HTERT RPE-1 (cell line): ENCODE results near the gene DTNA.
"Not testable (repeated sequence)": the region's sequence is repeated elsewhere in the genome, so short reads cannot be mapped to it uniquely, and the experiment has no call there.

ENCODE experiments used
- in situ Hi-C: fragments of 300-500 bp; cut with MboI; formaldehyde crosslinking; loops from 4 replicates; pipeline ENCODE4 v1.14.3; 2020; ENCODE audit warnings: low sequenced_read_pairs

Gene DTNA

DNA sequence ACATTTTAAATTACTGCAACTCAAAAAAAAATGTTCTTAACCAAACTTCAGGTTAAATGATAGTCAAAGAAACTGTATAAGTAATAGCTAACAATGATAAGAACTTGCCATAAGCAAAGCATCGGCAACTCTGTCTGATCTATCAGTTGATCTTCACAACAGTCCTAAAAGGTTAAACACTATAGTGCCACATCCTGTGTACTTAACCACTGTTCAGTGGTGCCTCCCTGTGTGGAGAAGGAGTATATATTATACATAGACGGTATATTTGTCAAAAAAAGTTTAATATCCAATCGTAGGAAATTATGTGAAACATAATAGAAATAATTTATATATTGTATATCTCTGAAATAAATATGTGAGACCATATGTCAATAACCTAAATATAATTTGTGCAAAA is 13.0 kb downstream of the DTNA start:
- in situ Hi-C loops = no loop called here

- in situ Hi-C loops = not testable (repeated sequence)
These were observed 15.6 kb downstream of the DTNA start for GRCh38 chr18:34725737-34726136.

DNA sequence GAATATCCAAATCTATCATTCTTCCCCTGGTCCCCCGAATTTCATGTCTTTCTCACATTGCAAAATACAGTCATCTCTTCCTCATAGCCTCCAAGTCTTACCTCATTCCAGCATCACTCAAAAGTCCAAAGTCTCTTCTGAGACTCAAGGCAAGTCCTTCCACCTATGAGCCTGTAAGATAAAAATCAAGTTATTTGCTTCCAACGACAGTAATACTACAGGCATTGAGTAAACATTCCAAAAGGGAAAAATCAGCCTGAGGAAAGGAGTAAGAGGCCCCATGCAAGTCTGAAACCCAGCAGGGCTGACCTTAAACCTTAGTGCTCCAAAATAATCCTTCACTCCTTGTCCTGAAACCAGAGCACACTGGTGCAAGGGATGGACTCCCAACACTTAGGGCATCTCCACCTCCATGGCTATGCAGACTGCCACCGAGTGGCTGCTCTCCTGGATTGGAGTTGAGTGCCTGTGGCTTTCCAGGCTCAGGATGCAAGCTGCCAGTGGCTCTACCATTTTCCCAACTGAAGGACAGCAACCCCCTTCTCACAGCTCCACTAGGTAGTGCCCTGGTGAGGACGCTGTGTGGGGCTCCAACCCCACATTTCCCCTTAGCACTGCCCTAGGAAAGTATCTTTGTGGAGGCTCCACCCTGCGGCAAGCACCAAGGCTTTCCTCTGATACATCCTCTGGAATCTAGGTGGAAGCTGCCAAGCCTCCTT is 16.3 kb downstream of the DTNA start:
- in situ Hi-C loops = no loop called here

- in situ Hi-C loops = no loop called here
These were observed 19.2 kb downstream of the DTNA start for GRCh38 chr18:34729264-34729663.

GRCh38 chr18:34729740-34730355 is 19.8 kb downstream of the DTNA start:
- in situ Hi-C loops = no loop called here

GRCh38 chr18:34730774-34731173 is 20.7 kb downstream of the DTNA start:
- in situ Hi-C loops = no loop called here

DNA sequence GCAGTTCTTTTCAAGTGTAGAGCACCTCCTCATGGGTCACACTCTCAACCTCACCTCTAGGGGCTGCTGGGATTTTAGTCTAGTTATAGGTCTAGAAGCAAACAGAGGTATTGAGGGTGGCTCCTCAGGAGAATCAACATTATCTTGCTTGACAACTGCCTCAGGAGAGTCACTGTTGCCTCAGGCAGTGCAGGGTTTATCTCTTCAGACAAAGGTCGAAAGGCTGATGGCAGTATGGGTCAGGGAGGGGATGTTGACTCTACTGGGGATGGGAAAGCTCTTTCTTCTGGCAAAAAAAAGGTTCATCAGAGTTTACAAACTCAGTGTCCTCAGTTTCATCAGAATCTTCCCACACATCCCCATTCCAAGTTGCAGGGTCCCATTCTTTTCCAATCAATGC is 24.0 kb downstream of the DTNA start:
- in situ Hi-C loops = no loop called here

DNA sequence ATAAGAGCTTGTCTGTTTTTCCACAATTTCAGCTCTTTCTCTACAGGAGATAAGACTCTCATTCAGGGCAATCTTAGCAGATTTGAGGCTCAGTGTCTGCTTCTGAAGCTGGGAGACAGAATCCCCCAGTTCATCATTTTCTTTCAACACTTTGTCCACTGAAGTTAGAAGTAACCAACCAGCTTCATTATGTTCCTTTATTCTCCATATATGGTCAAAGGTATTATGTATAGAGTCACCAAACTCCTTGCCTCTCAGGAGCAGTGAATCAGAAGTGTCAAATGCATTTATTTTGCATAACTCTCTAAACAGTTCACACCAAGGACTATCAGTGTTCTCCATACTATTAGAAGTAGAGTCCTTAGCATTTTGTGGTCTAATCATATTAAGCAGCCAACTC is 24.4 kb downstream of the DTNA start:
- in situ Hi-C loops = not testable (repeated sequence)

DNA sequence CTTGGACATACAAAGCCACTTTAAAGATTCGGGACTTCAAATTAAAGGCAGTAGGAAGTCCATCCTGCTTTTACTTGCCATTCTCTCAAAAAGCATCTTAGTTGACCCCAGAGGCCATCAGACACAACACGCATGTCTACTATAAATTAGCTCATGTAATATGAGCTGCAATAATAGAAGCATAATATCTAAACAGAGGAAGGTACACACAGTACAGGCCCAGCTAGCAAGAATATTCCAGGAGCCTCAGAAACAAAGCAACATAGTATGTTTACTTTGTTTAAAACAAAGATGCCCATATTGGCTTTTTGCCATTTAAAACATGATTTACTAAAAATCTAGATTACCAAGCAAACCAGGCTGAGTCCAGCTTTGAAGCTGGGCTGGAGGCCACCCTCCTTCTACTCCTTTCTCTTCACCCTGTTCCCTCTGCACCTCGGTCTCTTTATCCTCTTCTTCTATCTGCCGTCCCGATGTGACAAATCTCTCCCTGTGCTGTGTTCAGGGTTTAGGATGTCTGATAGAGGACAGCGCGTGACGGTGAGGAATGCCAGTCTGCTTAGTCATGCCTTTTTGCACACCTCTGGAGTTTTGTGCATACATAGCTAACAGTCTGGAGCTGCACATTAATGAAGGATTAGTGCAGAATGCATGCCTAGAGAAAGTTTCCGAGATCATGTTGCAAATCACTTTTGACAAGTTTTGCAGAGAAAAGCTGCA is 28.2 kb downstream of the DTNA start:
- in situ Hi-C loops = no loop called here

- in situ Hi-C loops = no loop called here
These were observed 30.0 kb downstream of the DTNA start for GRCh38 chr18:34740101-34740500.

GRCh38 chr18:34740724-34741123 is 30.6 kb downstream of the DTNA start:
- in situ Hi-C loops = no loop called here

GRCh38 chr18:34741401-34741800 is 31.3 kb downstream of the DTNA start:
- in situ Hi-C loops = no loop called here

- in situ Hi-C loops = no loop called here
These were observed 32.8 kb downstream of the DTNA start for GRCh38 chr18:34742891-34743341.

DNA sequence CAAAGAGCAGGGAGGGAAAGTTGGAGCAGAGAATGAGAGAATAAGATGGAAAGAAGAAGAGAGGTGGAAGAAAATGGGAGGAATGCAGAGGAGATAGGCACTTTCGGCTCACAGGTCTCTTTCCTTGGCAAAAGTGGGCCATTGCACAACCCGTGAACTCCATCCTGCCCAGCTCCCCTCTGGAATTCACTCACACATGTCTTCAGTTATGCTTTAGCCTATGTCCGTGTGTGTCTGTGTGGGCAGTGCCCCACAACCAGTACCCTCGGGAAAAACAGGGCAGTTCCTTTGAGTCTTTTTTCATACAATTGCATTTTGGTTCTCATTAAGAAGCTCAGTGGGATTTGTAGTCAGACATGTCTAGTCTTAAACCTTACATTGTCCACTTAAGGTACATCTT is 34.5 kb downstream of the DTNA start:
- in situ Hi-C loops = no loop called here

DNA sequence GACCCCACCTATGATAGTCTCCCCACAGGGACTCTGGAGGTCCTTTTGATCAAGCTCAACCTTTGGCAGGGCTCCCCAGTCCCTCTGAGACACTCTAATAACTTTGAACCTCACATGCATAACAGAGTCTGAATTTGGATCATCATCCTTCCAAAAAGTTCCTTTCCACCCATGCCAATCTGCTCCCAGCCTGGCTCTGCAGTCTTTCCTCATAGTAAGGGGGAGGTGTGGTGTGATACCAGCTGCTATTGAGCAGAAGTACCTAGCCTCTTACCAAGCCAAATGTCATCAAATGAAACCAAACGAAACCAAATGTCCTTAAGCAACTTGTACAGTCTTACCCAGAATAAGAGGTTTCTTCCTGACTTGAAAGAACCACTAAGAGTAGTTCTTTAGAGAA is 36.5 kb downstream of the DTNA start:
- in situ Hi-C loops = no loop called here

DNA sequence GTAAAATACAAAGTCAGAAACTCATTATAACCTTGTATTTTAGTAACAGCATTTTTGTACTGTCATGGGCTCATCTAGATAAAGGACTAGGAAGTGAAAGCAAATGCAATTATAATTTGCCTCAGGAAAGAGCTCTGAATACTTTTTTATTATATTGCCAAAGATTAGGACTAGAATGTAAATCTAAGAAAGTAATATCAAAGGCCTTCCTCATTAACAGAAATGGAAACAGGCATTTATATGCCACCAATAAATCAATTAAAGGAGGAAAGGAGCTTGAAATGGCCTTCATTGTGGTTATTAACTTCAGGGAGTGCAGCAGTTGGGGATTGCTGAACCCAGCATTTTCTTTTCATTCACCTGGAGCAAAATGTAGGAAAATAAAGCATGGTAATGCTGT is 39.6 kb downstream of the DTNA start:
- in situ Hi-C loops = no loop called here

DNA sequence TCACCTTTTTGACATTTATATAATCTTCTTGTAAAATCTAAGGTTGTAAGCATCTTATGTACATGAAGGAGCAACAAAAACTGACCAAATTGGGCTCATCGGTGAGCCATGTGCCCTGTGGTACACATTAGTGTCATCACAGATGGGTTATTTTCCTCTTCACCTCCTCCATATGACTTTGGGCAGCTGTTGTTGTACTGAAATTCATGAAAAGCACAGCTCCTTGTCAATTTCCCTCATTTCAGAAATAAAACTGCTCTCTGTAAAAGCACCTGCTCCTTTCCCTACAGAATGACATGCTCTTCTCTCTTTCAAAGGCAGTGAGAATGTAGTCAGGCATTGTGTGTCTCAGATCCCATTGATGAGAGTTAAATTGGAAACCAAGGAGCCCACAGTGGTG is 42.0 kb downstream of the DTNA start:
- in situ Hi-C loops = no loop called here

DNA sequence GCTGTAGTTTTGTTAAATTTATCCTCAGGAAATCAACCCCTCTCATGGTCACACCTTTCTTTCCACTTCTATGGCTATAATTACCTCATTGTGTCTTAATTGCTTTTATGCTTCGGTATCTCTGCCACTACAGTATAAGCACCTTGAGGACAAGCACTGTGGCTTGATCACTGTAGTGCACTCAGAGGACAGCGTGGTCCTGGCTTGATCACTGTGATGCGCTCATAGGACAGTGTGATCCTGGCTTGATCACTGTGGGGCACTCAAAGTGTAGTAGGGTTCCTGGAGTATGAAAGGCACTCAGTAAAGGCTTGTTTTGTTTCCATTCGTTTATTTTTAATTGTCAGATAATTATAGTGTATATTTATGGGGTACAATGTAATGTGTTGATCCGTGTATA is 44.2 kb downstream of the DTNA start:
- in situ Hi-C loops = no loop called here

DNA sequence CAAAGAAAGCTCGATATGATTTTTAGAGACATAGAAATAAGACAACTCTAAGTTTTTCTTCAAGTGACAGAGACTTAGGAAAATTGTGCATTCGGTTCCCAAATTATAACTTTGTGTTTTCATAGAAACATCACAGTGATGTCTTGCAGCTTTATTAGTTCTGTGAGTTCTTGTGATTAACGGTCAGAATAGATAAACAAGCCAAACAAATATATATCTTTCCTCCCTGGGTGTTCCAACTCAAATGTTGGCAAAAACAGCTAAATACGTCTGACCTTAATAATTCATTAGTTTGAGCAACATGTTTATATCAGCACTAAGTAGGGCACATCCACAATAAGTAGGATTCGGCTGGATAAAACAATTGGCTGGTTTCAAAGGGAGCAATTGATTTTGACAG is 47.6 kb downstream of the DTNA start:
- in situ Hi-C loops = no loop called here

DNA sequence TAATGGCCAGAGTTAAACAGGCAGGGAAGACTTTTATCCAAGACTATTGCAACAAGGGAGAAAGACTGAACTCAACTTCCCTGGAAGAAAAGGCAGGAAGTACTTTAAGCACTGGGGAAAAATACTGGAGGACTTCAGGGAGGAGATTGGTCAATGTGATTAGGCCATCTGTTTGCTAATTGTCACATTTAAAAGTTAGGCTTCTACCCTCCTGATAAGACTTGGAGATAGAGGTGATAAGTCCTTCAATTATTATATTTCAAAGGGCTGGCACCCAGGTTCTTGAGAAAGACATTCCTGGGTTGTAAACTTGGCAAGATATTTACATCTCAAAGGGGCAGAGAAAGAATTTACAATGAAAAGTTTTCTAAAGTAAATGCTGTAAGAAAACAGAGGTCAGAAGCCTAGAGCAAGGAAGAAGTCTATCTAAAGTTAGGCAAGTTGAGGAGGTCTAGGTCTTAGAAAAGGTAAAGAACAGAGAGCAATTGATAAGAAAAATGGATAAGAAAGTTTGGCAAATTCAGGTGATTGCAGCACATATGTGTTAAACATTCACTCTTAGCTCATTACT is 48.4 kb downstream of the DTNA start:
- in situ Hi-C loops = no loop called here

DNA sequence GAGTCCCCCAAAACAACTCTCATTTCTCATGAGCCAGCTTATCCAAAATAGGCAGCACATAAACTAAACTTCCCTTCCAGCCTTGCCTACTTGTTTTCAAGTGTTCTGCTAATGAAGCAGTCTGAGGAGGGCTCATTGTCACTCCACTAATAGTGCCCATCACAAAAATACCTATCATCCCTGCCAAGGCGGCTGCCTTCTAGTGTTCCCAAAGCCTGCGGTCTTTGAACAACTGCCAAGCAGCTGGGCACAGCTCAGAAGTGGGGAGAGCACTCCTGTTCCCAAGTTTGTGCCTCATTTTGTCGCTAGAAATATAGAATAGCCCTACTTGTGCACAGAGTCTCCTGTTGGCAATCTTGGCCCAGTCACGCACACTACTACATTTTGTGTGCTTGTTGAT is 50.3 kb downstream of the DTNA start:
- in situ Hi-C loops = no loop called here

DNA sequence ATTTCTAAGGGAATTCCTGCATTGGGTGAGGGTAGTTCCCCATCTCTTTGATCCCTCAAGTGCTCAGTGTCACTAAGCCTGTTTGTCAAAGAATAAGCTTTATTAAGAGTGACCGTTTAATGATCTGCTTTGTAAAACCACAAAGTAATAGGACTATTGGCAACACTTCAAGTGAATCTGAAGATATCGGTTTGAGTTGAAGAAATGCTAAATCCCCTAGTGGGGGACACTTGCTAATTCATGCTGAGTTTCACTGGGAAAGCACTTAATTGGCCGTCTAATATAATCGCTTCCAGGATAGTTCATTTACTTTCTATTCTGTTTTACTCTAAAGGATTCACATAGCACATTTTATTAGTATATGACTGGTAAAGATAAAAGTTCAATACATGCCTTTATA is 54.4 kb downstream of the DTNA start:
- in situ Hi-C loops = no loop called here
